Left ventricle myocardium superior (tissue), 1 donor: ENCODE results near the gene OR11L1. TPM values are rescaled to one million over a fixed set of nuclear protein-coding genes. Genes with fewer than 3 reads are reported as not detected.

Experiments used
- ATAC-seq: fragments of 200-7000 bp; cut with Tn5 transposase; one replicate; pipeline ENCODE4 v1.9.1; 2020; ENCODE audit warnings: mild to moderate bottlenecking, moderate library complexity
- DNase-seq: peaks from one replicate; pipeline ENCODE4 v3.0.0-alpha.2; 2020
- intact Hi-C: fragments of 100-400 bp; cut with micrococcal nuclease; formaldehyde crosslinking; loops from one replicate; pipeline ENCODE4 v1.11.0; 2022
- long read RNA-seq: library from polyadenylated mRNA; unstranded; transcript quantifications from one replicate; pipeline ENCODE4 v2.0.0, GENCODE V29; 2021
- total RNA-seq: library from RNA; stranded (reverse); fragmentation: NEBNext Ultra II Directional; extraction: Animal tissue kit (Norgen Biotek cat#: 25700); gene quantifications from one replicate; pipeline ENCODE4 v1.2.1, GENCODE V29; 2021
- donor health status: DM: no; HTN: yes; CAD: no; lungs with severe emphysema.

Gene OR11L1
- total RNA-seq: not detected
- long read RNA-seq: 0 reads

- DNase-seq (no peak), ATAC-seq (no peak)
- intact Hi-C loops: no loop called here
These were observed at the start of gene OR11L1 for GRCh38 chr1:247841796-247842195. TSS of gene OR11L1 (minus strand) at chr1:247841896. CDS start at chr1:247841896, 0 bp downstream.

GRCh38 chr1:247884797-247885413 lies 43.2 kb upstream of the OR11L1 start:
- ATAC-seq (no peak), DNase-seq (no peak)
- intact Hi-C loops: no loop called here

- intact Hi-C loops: no loop called here
- ATAC-seq (no peak), DNase-seq (no peak)
These were observed 41.6 kb upstream of the OR11L1 start for GRCh38 chr1:247883346-247883745.

GRCh38 chr1:247865416-247865815 lies 23.7 kb upstream of the OR11L1 start:
- ATAC-seq (no peak), DNase-seq (no peak)
- intact Hi-C loops: no loop called here

GRCh38 chr1:247864644-247865043 lies 22.9 kb upstream of the OR11L1 start:
- intact Hi-C loops: no loop called here
- ATAC-seq (no peak), DNase-seq (no peak)

- ATAC-seq (no peak), DNase-seq (no peak)
- intact Hi-C loops: no loop called here
These were observed 21.1 kb upstream of the OR11L1 start for GRCh38 chr1:247862756-247863155.

GRCh38 chr1:247857985-247858619 lies 16.4 kb upstream of the OR11L1 start:
- DNase-seq: no peak
- no peak for ATAC-seq
- intact Hi-C loops: no loop called here

- intact Hi-C loops: no loop called here
- DNase-seq (no peak), ATAC-seq (no peak)
These were observed 15.6 kb upstream of the OR11L1 start, which contains the start of gene TRIM58 for GRCh38 chr1:247857069-247857984. TSS of gene TRIM58 (plus strand) at chr1:247857187. CDS start at chr1:247857247, 60 bp downstream.

GRCh38 chr1:247855911-247856310 lies 14.2 kb upstream of the OR11L1 start:
- intact Hi-C loops: no loop called here
- no peak for ATAC-seq

GRCh38 chr1:247854899-247855545 lies 13.3 kb upstream of the OR11L1 start:
- ATAC-seq (no peak), DNase-seq (no peak)
- intact Hi-C loops: no loop called here

More at GRCh38 chr1:247855911-247856310, 14.2 kb upstream of the OR11L1 start:
- DNase-seq: no peak

- intact Hi-C loops: no loop called here
- ATAC-seq: no peak
- DNase-seq: no peak
These were observed 7.9 kb upstream of the OR11L1 start for GRCh38 chr1:247849616-247850015.

- no peak for ATAC-seq
- intact Hi-C loops: no loop called here
- DNase-seq: no peak
These were observed 6.7 kb upstream of the OR11L1 start for GRCh38 chr1:247848346-247848745.

GRCh38 chr1:247845693-247846017 lies 4.0 kb upstream of the OR11L1 start:
- ATAC-seq: no peak
- intact Hi-C loops: no loop called here
- DNase-seq: no peak

GRCh38 chr1:247845011-247845692 lies 3.5 kb upstream of the OR11L1 start:
- ATAC-seq (no peak), DNase-seq (no peak)
- intact Hi-C loops: no loop called here

GRCh38 chr1:247843411-247843810 lies 1.7 kb upstream of the OR11L1 start:
- intact Hi-C loops: no loop called here
- ATAC-seq (no peak), DNase-seq (no peak)

- ATAC-seq (no peak), DNase-seq (no peak)
- intact Hi-C loops: no loop called here
These were observed 878 bp downstream of the OR11L1 start for GRCh38 chr1:247840818-247841217.

GRCh38 chr1:247833601-247834000 lies 8.1 kb downstream of the OR11L1 start:
- no peak for DNase-seq
- intact Hi-C loops: no loop called here
- ATAC-seq: no peak

GRCh38 chr1:247829656-247830055 lies 12.0 kb downstream of the OR11L1 start:
- DNase-seq (no peak), ATAC-seq (no peak)
- intact Hi-C loops: no loop called here

- DNase-seq (no peak), ATAC-seq (no peak)
- intact Hi-C loops: no loop called here
These were observed 16.3 kb downstream of the OR11L1 start for GRCh38 chr1:247825362-247825761.
